ENCODE data around the gene AIFM2.
A peak's percentile ranks its signal among the peaks of the same experiment; 100 is the strongest.
"Not testable (repeated sequence)": the region's sequence is repeated elsewhere in the genome, so short reads cannot be mapped to it uniquely, and the experiment has no call there.

AIFM2 gene

GRCh38 chr10:70132098-70133029, at the start of gene AIFM2:
Gene AIFM2 (minus strand): TSS chr10:70132825. CDS start chr10:70124084, 8,741 bp downstream.
- DNase-seq (ENCODE audit: low read depth, low spot score), result peak; percentile 14

GRCh38 chr10:70179209-70179608, 46.6 kb upstream of the AIFM2 start:
- not testable (repeated sequence) for DNase-seq (ENCODE audit: low read depth, low spot score)

GRCh38 chr10:70178139-70178725, 45.6 kb upstream of the AIFM2 start:
- no peak for DNase-seq (ENCODE audit: low read depth, low spot score)

- no peak for DNase-seq (ENCODE audit: low read depth, low spot score)
These were observed 43.8 kb upstream of the AIFM2 start for GRCh38 chr10:70176441-70176840.

- no peak for DNase-seq (ENCODE audit: low read depth, low spot score)
These were observed 42.9 kb upstream of the AIFM2 start for GRCh38 chr10:70175516-70175915.

GRCh38 chr10:70174058-70174741, 41.6 kb upstream of the AIFM2 start:
- no peak for DNase-seq (ENCODE audit: low read depth, low spot score)

- no peak for DNase-seq (ENCODE audit: low read depth, low spot score)
These were observed 37.2 kb upstream of the AIFM2 start for GRCh38 chr10:70169649-70170364.

- DNase-seq (ENCODE audit: low read depth, low spot score), result no peak
These were observed 36.4 kb upstream of the AIFM2 start for GRCh38 chr10:70169011-70169410.

- DNase-seq (ENCODE audit: low read depth, low spot score), result no peak
These were observed 34.6 kb upstream of the AIFM2 start for GRCh38 chr10:70167246-70167645.

- DNase-seq (ENCODE audit: low read depth, low spot score), result no peak
These were observed 33.8 kb upstream of the AIFM2 start for GRCh38 chr10:70166394-70166793.

- DNase-seq (ENCODE audit: low read depth, low spot score), result no peak
These were observed 31.5 kb upstream of the AIFM2 start for GRCh38 chr10:70164163-70164562.

- DNase-seq (ENCODE audit: low read depth, low spot score), result no peak
These were observed 30.8 kb upstream of the AIFM2 start for GRCh38 chr10:70163448-70163847.

GRCh38 chr10:70162892-70163201, 30.2 kb upstream of the AIFM2 start:
- peak; percentile 44 for DNase-seq (ENCODE audit: low read depth, low spot score)

GRCh38 chr10:70162151-70162891, 29.7 kb upstream of the AIFM2 start:
- DNase-seq (ENCODE audit: low read depth, low spot score), result no peak

- DNase-seq (ENCODE audit: low read depth, low spot score), result no peak
These were observed 28.2 kb upstream of the AIFM2 start for GRCh38 chr10:70160798-70161197.

GRCh38 chr10:70159366-70159765, 26.7 kb upstream of the AIFM2 start:
- not testable (repeated sequence) for DNase-seq (ENCODE audit: low read depth, low spot score)

GRCh38 chr10:70158113-70158512, 25.5 kb upstream of the AIFM2 start:
- DNase-seq (ENCODE audit: low read depth, low spot score), result no peak

GRCh38 chr10:70155255-70155838, 22.7 kb upstream of the AIFM2 start:
- no peak for DNase-seq (ENCODE audit: low read depth, low spot score)

GRCh38 chr10:70148516-70148915, 15.9 kb upstream of the AIFM2 start:
- DNase-seq (ENCODE audit: low read depth, low spot score), result no peak

GRCh38 chr10:70147259-70147625, 14.6 kb upstream of the AIFM2 start:
- DNase-seq (ENCODE audit: low read depth, low spot score), result no peak

Measured in activated naive CD8-positive, alpha-beta T cell treated with anti-CD3 and anti-CD28 coated beads, Interleukin-2, amount 50 U/mL, for 16 hours (primary cell).